EL (cell line): ENCODE measurements around the gene AHI1.
A peak's percentile ranks its signal among the peaks of the same experiment; 100 is the strongest.

Experiments used
- DNase-seq: peaks from one replicate; pipeline ENCODE4 v3.0.0-alpha.2; 2016

The AHI1 gene

GRCh38 chr6:135286962-135287538, 210.5 kb downstream of the AHI1 start:
- no peak for DNase-seq

GRCh38 chr6:135285165-135285564, 212.4 kb downstream of the AHI1 start:
- DNase-seq = no peak

DNA sequence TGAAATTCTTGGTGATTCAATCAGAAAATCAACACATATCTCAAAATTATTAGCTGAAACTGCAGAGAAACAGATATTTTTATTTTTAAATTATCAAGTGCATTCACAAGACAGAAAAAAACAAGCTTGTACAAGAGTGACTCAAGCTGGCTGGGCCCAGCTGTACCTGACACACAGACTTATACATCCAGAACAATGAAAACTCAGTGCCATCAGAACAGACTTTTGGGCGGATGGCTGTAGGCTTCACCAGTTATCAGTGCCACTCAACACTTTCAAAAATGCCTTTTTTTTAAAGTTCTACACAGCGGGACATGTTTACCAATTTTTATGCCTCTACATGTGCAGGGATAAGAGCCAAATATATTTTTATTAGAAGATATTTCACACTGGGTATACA, 213.6 kb downstream of the AHI1 start:
- DNase-seq = no peak

- no peak for DNase-seq
Measured at GRCh38 chr6:135282395-135282794, 215.1 kb downstream of the AHI1 start.

GRCh38 chr6:135281964-135282363, 215.6 kb downstream of the AHI1 start:
- no peak for DNase-seq

DNA sequence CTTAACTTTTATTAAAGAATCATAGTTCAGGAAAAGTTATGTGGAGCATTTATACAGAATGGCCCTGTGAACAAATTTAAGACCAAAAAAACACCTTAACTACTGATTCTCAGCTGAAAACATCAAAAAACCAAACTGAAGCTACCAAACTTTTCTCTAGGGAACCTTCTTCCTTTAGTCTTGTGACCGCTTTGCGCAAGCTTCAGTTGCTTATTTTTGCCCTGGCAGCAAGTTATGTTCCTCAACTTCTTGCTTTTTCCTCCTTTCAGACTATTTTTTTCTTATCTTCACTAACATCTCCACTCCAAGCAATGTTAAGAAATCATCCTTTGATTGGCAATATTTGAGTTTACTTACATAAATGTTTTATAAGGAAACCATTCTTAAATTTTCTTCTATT, 216.3 kb downstream of the AHI1 start:
- no peak for DNase-seq

- DNase-seq = peak; percentile 58
Measured at GRCh38 chr6:135280375-135281136, 217.0 kb downstream of the AHI1 start.

- DNase-seq = no peak
Measured at GRCh38 chr6:135277422-135277821, 220.1 kb downstream of the AHI1 start.

DNA sequence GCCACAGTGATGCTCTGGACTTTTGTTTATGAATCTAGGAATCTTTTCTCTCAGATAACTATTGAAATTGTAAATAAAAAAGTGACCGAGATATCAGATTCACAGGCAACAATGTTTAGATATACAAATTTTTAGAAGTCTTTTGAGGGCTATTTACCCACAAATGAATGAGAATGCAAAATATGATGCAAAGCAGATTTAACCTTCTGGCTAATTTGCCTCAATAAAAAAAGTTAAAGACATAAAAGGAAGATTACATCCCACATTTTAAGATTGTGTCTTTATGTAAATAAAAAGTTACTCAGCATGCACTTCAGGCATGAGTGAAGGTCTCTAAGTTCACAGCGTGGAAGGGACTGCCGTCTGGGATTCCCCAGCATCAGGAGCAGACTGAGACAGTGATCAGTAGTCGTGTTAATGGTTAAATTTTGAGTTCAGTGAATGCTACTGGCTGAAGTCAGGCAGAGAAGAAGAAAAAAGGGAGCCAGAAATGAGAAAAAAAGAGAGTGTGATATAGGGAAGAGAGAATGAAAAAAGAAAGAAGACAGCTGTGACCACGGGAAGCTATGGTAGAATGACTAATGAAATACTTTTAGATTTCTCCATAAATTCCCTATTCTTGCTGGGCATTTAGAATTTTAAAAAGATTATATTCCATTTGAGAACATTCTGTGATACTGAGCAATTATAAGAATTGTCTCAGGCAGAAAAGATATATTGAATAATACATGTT, 222.8 kb downstream of the AHI1 start:
- peak; percentile 10 for DNase-seq

DNA sequence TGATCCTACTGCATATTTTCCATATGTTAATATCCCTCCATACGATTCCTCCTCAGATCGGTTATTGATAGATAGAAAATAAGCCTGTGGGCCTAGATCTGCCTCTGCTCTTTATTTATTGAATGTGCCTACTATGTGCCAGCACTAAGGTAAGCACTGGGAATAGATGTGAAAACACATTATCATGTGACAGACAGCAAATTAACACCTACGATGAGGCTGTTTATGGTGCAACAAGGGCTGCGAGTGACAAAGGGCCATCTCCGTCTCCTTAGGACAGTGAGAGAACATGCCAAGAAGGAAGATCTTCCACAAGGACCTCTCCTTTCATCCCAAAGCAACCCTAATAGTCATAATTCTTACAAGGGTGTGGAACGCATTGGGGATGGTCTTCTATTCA, 225.9 kb downstream of the AHI1 start:
- no peak for DNase-seq

- no peak for DNase-seq
Measured at GRCh38 chr6:135270676-135271536, 226.6 kb downstream of the AHI1 start.

GRCh38 chr6:135269481-135269891, 228.1 kb downstream of the AHI1 start:
- no peak for DNase-seq

DNA sequence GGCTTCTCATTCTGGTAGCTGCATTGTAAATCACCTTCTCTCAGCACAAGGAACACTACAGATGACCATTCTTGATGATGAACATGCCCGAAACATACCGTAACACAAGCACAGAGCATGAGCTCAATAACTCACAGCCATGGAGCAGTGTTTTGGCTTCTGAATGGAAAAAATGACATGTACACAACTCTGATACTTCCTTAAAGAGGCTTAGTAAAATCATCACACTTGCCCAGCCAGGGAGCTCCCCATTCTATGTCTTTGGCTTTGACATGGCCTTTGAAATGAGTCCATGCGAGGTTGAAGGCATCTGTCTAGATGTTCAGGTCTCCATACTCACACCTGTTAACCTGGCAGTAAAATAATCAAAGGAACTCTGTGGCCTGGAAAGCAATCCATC, 228.8 kb downstream of the AHI1 start:
- DNase-seq = no peak

DNA sequence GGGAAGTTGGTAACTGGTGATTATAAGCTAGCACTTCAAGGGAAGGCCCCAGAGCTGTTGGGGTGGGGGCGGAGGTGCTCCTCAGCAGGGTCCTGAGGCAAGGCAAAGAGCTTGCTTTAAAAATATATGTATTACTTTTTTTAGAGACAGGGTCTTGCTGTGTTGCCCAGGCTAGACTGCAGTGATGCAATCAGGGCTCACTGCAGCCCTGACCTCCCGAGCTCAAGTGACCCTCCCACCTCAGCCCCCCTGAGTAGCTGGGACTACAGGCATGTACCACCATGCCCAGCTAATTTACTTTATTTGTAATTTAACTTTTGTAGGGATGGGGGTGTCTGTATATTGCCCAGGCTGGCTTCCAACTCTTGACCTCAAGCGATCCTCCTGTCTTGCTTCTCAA, 229.3 kb downstream of the AHI1 start:
- no peak for DNase-seq

DNA sequence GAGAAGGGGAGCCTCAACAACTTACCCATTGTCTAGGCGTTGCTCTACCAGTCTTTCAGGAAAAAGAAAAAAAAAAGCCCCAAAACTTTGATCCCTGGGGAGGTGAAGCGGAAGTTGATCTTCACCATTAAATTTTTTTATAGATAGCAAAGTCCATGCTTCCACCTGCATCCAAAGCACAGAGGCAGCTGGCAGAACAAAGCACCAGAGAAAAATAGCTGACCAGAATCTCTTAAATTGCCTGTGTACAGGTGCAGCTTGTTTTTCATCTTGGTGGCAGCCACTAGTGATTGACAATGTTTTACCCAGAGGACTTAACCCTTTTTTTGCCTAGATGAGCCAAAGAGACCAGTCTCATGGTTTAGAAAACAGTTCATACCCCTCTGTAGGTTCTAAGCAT, 230.5 kb downstream of the AHI1 start:
- no peak for DNase-seq

DNA sequence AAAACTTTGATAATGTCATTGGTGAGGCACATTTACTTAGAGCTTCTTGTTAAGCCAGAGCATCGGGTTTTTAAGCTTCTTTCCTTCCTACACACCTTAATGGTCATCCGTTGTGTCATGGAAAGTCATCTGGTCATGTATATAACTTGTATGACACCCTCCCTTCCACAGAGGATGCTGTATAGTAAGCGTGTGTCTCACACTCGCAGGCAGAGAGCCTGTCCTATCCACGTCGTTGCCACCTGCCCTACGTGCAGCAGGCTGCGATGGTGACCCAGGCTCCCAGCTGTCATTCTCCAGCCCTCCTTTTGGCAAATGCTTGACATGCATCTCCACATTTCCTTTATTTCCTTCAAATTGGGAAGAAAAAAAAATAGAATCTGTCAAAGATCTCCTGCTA, 230.9 kb downstream of the AHI1 start:
- DNase-seq = no peak

GRCh38 chr6:135265278-135265677, 232.3 kb downstream of the AHI1 start:
- no peak for DNase-seq

DNA sequence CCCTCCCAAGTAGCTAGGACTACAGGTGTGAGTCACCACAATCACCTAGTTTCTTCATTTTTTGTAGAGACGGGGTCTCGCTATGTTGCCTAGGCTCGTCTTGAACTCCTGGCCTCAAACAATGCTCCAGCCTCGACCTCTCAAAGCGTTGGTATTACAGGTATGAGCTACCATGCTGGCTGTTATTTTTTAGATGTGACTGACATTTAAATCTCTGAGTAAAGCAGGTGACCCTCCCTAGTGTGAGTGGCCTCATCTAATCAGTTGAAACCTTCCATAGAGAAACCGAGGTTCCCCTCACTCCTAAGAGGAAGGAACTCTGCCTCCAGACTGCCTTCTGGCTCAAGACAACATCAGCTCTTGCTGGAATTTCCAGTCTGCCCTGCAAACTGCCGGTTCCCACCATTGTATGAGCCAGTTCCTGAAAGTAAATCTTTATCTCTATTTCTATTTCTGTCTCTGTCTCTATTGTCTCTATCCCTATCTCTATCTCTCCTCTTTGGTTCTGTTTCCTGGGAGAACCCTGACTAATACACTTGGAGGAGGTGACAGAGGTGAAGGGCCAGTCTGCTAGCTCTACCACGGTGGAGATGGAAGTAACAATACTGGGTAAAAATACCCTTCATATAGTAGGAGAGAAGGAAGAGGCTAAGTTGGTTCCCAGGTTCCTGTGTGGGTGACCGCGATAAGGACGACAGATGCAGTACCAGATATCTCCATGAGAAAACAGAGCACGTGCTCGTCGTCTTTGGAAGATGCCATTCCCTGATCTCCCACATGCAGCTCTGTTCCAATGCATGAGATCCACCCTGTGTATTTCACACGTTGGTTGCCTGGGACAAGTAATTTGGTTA, 235.4 kb downstream of the AHI1 start:
- no peak for DNase-seq

GRCh38 chr6:135260612-135261011, 236.9 kb downstream of the AHI1 start:
- no peak for DNase-seq

DNA sequence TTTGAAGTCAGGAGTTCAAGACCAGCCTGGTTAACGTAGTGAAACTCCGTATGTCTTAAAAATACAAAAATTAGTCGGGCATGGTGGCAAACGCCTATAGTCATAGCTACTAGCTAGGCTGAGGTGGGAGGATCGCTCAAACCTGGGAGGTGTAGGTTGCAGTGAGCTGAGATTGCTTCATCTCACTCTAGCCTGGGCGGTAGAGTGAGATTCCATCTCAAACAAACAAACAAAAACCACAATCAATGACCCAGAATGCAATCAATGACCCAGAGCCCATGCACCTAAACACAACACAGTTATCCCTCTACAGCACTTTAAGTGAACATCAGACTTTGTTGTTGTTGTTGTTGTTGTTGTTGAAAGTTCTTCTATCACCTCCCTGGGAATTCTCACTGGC, 238.6 kb downstream of the AHI1 start:
- no peak for DNase-seq

DNA sequence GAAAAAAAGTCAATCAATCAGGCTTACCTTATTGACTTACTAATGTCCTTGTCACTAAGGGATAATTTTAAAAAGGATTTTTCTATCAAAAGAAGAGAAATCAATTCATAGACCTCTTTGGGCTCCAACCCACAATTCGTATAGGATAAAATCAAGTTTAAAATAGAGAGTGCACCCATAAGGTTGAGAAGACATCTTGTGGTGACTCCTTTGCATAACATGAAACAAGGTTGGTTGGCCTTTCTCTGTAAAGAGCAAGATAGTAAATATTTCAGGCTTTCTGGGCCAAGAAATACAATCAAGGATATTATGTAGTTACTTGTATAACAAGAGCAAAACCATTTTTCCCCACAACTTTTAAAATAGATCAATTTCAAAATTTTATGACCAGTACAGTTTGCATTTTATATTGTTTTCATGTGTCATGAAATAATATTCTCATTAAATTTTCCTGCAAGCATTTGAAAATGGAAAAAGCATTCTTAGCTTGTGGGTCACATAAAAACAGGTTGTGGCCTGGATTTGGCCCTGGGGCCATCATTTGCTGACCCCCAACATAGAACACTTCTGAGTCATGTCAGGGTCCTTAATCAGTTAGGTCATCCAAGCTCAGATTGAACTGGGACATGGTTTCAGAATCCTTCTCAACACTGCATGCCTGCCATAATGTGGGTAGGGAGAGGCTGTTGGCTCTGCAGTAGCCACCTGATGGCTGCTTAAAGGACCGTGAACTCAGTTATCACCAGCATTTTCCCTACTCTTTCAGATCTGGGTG, 239.7 kb downstream of the AHI1 start:
- peak; percentile 62 for DNase-seq
